Measurements from ENCODE around the gene ACP7.

ACP7 gene

GRCh38 chr19:39145180-39145953 is 61.2 kb downstream of the ACP7 start:
- Histone ChIP-seq H3K36me3 (ENCODE audit: insufficient read depth, low read length) (0 out of 2 replicates have a peak, but pooled peaks cover 6% of the 10 kb centered on the region), H3K27me3 (ENCODE audit: insufficient read depth, low read length) (no peaks in the 10 kb centered on the region), H3K4me2 (ENCODE audit: low read length) (no peak overlapping the region), H2AFZ (ENCODE audit: low read length) (no peak overlapping the region), H3K4me1 (ENCODE audit: insufficient read depth, low read length, severe bottlenecking) (no peaks in the 10 kb centered on the region), H3K4me3 (ENCODE audit: low read depth, low read length, poor library complexity, severe bottlenecking) (no peak overlapping the region), H3K27ac (ENCODE audit: low read depth, low read length, poor library complexity, severe bottlenecking) (no peak overlapping the region), H3F3A (ENCODE audit: insufficient read depth, low read length) (no peaks in the 10 kb centered on the region), H3K9me3 (ENCODE audit: low read length) (no peaks in the 10 kb centered on the region), H3K9me2 (ENCODE audit: low read depth, low read length) (no peaks in the 10 kb centered on the region), H3K79me2 (ENCODE audit: insufficient read depth, low read length) (no peaks in the 10 kb centered on the region), H4K20me1 (ENCODE audit: insufficient read depth, low read length) (no peaks in the 10 kb centered on the region), H3K9ac (ENCODE audit: low read length) (no peak overlapping the region)
- TF ChIP-seq EZH2 (IDR thresholded peaks at IDR 0.05; ENCODE audit: borderline replicate concordance, low read length) = no peak
- no peak for TF ChIP-seq CTCF (IDR thresholded peaks at IDR 0.05; ENCODE audit: low read length)

DNA sequence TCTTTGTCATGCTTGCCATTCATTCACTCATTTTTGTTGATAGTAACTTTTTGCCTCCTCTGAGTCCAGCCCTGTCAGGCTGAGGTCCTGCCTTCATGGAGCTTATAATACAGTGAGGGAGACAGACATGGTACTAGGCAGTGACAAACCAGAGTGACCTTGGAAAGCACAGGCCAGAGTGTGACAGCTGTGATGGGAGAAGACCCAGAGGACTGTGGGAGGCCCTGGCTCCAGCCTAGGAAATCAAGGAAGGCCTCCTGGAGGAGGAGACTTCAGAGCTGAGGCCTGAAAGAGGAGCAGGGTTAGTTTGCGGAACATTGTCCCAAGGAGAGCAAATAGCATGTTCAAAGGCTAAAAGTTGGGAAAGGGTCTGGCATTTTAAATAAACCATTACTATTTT is 61.9 kb downstream of the ACP7 start:
- Histone ChIP-seq H3K9me2 (ENCODE audit: low read depth, low read length) (no peaks in the 10 kb centered on the region), H3K9me3 (ENCODE audit: low read length) (no peaks in the 10 kb centered on the region), H3K4me2 (ENCODE audit: low read length) (no peak overlapping the region), H3K9ac (ENCODE audit: low read length) (no peak overlapping the region), H3F3A (ENCODE audit: insufficient read depth, low read length) (no peaks in the 10 kb centered on the region), H3K27ac (ENCODE audit: low read depth, low read length, poor library complexity, severe bottlenecking) (no peak overlapping the region), H3K4me3 (ENCODE audit: low read depth, low read length, poor library complexity, severe bottlenecking) (no peak overlapping the region), H3K4me1 (ENCODE audit: insufficient read depth, low read length, severe bottlenecking) (no peaks in the 10 kb centered on the region), H3K27me3 (ENCODE audit: insufficient read depth, low read length) (no peaks in the 10 kb centered on the region), H3K36me3 (ENCODE audit: insufficient read depth, low read length) (0 out of 2 replicates have a peak, but pooled peaks cover 6% of the 10 kb centered on the region), H2AFZ (ENCODE audit: low read length) (no peak overlapping the region), H4K20me1 (ENCODE audit: insufficient read depth, low read length) (no peaks in the 10 kb centered on the region), H3K79me2 (ENCODE audit: insufficient read depth, low read length) (no peaks in the 10 kb centered on the region)
- TF ChIP-seq EZH2 (IDR thresholded peaks at IDR 0.05; ENCODE audit: borderline replicate concordance, low read length) (no peak), CTCF (IDR thresholded peaks at IDR 0.05; ENCODE audit: low read length) (no peak)

DNA sequence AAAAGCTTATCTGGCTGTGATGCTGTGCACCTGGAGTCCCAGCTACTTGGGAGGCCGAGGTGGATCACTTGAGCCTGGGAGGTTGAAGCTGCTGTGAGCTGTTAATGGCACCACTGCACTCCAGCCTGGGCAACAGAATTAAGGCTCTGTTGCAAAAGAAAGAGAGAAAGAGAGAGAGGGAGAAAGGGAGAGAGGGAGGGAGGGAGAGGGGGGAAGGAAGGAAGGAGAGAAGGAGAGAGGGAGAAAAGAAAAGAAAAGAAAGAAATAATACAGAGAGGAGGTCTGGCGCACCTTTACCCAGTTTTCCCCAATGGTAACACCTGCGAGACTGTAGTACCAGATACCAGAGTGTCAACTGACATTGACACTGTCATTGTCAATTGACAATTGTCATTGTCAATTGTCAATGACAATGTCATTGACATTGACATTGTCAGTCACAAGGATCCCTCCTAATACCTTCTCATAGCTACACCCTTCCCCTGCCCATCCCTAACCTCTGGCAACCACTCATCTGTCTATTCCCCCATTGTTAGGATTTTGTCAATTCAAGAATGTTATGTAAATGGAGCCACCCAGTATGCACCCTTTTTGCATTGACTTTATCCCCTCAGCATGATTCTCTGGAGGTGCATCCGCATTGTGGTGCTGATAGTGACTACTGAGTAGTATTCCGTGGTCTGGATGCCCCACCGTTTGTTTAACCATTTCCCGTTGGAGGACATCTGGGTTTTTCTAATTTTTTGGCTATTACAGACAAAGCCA is 62.7 kb downstream of the ACP7 start:
- 0 out of 2 replicates have a peak, but pooled peaks cover 6% of the 10 kb centered on the region for H3K36me3 ChIP-seq (ENCODE audit: insufficient read depth, low read length)
- H3K27me3 ChIP-seq (ENCODE audit: insufficient read depth, low read length) = no peaks in the 10 kb centered on the region
- no peaks in the 10 kb centered on the region for H3K9me2 ChIP-seq (ENCODE audit: low read depth, low read length)
- H3K9me3 ChIP-seq (ENCODE audit: low read length) = no peaks in the 10 kb centered on the region
- H3K4me1 ChIP-seq (ENCODE audit: insufficient read depth, low read length, severe bottlenecking) = no peaks in the 10 kb centered on the region
- no peak overlapping the region for H3K27ac ChIP-seq (ENCODE audit: low read depth, low read length, poor library complexity, severe bottlenecking)
- H2AFZ ChIP-seq (ENCODE audit: low read length) = no peak overlapping the region
- H3K9ac ChIP-seq (ENCODE audit: low read length) = no peak overlapping the region
- no peaks in the 10 kb centered on the region for H3F3A ChIP-seq (ENCODE audit: insufficient read depth, low read length)
- TF ChIP-seq CTCF (IDR thresholded peaks at IDR 0.05; ENCODE audit: low read length) (no peak), EZH2 (IDR thresholded peaks at IDR 0.05; ENCODE audit: borderline replicate concordance, low read length) (no peak)
- no peak overlapping the region for H3K4me3 ChIP-seq (ENCODE audit: low read depth, low read length, poor library complexity, severe bottlenecking)
- H4K20me1 ChIP-seq (ENCODE audit: insufficient read depth, low read length) = no peaks in the 10 kb centered on the region
- no peaks in the 10 kb centered on the region for H3K79me2 ChIP-seq (ENCODE audit: insufficient read depth, low read length)
- no peak overlapping the region for H3K4me2 ChIP-seq (ENCODE audit: low read length)

All from OCI-LY1 (cell line).